ENCODE measurements around the gene TWF2. TPM values are rescaled to one million over a fixed set of nuclear protein-coding genes. Genes with fewer than 3 reads are reported as not detected.

Gene TWF2
- total and polyA plus RNA-seq, 10 of the 15 experiments (the other 5 are each of a cell fraction or from before 2014, with no cell fraction given) = 0.16 to 106 (median 68.5) TPM

GRCh38 chr3:52197842-52198625 lies 40.9 kb downstream of the TWF2 start, which contains the start of gene ALAS1 (continued):
- TF ChIP-seq KLF5 (IDR thresholded peaks at IDR 0.05; ENCODE audit: partially characterized antibody) (peak; percentile 45), BHLHE40 (IDR thresholded peaks at IDR 0.05; ENCODE audit: borderline replicate concordance in 1 of 2, low read depth in 2 of 2, low read length in 1 of 2) (peak in 1 of 2 experiments; percentile 70; a peak in 2 of 4 replicates), RB1 (IDR thresholded peaks at IDR 0.05; ENCODE audit: borderline replicate concordance) (peak; percentile 64; the same call in 1 of the 2 replicates), POU2F2 (IDR thresholded peaks at IDR 0.05; ENCODE audit: borderline replicate concordance, low read depth, low read length) (peak; percentile 80; the same call in 2 of the 3 replicates), ZNF687 (IDR thresholded peaks at IDR 0.05) (peak; percentile 80), IRF4 (IDR thresholded peaks at IDR 0.05; ENCODE audit: low read depth, low read length) (no peak), POLR2AphosphoS5 (IDR thresholded peaks at IDR 0.05; ENCODE audit: low read length) (peak; percentile 94), EED (IDR thresholded peaks at IDR 0.05; ENCODE audit: low read depth) (peak; percentile 56), ZZZ3 (IDR thresholded peaks at IDR 0.05; ENCODE audit: control insufficient read depth, insufficient read length, low read depth) (no peak), NRF1 (conservative IDR thresholded peaks at IDR 0.05; ENCODE audit: low read depth, low read length) (peak; percentile 97), RUNX3 (IDR thresholded peaks at IDR 0.05; ENCODE audit: low read length) (peak; percentile 5; the same call in 1 of the 2 replicates), POLR2AphosphoS2 (IDR thresholded peaks at IDR 0.05; ENCODE audit: low read depth, low read length) (peak; percentile 95), HDGF (IDR thresholded peaks at IDR 0.05) (peak; percentile 74; the same call in 1 of the 2 replicates), CHD1 (IDR thresholded peaks at IDR 0.05; ENCODE audit: low read depth, low read length) (no peak), ATF3 (IDR thresholded peaks at IDR 0.05; ENCODE audit: borderline replicate concordance, extremely low read depth, low read depth, low read length) (no peak), SPI1 (IDR thresholded peaks at IDR 0.05; ENCODE audit: borderline replicate concordance, insufficient read depth, low read depth, low read length) (peak; percentile 51; the same call in 1 of the 2 replicates), MEF2A (IDR thresholded peaks at IDR 0.05; ENCODE audit: insufficient read depth, low read depth, low read length) (0 out of 2 replicates have a peak, but pooled peaks have one; percentile 35), TCF3 (IDR thresholded peaks at IDR 0.05; ENCODE audit: borderline replicate concordance, insufficient read depth, low read depth, low read length) (0 out of 2 replicates have a peak, but pooled peaks have one; percentile 45), BCL11A (IDR thresholded peaks at IDR 0.05; ENCODE audit: low read depth, low read length) (0 out of 2 replicates have a peak, but pooled peaks have one; percentile 36), SREBF1 (IDR thresholded peaks at IDR 0.05; ENCODE audit: low read length) (no peak; the same call in 1 of the 2 replicates), LARP7 (IDR thresholded peaks at IDR 0.05) (peak; percentile 68; the same call in 1 of the 2 replicates), ZNF622 (IDR thresholded peaks at IDR 0.05) (no peak), GATAD2B (conservative IDR thresholded peaks at IDR 0.05; ENCODE audit: low read depth) (peak; percentile 83), RAD51 (IDR thresholded peaks at IDR 0.05) (no peak), BACH1 (IDR thresholded peaks at IDR 0.05; ENCODE audit: borderline replicate concordance) (0 out of 2 replicates have a peak, but pooled peaks have one; percentile 65), PML (IDR thresholded peaks at IDR 0.05; ENCODE audit: low read length) (peak; percentile 95)
- TF ChIP-seq, protein P1, sequence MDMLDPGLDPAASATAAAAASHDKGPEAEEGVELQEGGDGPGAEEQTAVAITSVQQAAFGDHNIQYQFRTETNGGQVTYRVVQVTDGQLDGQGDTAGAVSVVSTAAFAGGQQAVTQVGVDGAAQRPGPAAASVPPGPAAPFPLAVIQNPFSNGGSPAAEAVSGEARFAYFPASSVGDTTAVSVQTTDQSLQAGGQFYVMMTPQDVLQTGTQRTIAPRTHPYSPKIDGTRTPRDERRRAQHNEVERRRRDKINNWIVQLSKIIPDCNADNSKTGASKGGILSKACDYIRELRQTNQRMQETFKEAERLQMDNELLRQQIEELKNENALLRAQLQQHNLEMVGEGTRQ (IDR thresholded peaks at IDR 0.05; ENCODE audit: borderline replicate concordance, low read depth, low read length) = no peak

Data from GM12878 (cell line).